Measurements from ENCODE around the gene TLE5.

- no peak for TF ChIP-seq CTCF (IDR thresholded peaks at IDR 0.05)
- TF ChIP-seq POLR2A (IDR thresholded peaks at IDR 0.05), result no peak
- no peak for TF ChIP-seq POLR2AphosphoS5 (IDR thresholded peaks at IDR 0.05)
- TF ChIP-seq EP300 (IDR thresholded peaks at IDR 0.05), result no peak
Observed at GRCh38 chr19:3024509-3024869, 37.8 kb downstream of the TLE5 start.

Measured in stomach (tissue), 4 donors.